GM21526 (cell line): Measurements from ENCODE around the gene IGF2.

ENCODE experiments used
- ATAC-seq: cut with Tn5 transposase; IDR thresholded peaks from one replicate; pipeline ENCODE4 v1.9.1; 2021; ENCODE audit warnings: moderate library complexity; ENCODE audit not compliant: unreplicated experiment, low FRiP score

IGF2 gene

DNA sequence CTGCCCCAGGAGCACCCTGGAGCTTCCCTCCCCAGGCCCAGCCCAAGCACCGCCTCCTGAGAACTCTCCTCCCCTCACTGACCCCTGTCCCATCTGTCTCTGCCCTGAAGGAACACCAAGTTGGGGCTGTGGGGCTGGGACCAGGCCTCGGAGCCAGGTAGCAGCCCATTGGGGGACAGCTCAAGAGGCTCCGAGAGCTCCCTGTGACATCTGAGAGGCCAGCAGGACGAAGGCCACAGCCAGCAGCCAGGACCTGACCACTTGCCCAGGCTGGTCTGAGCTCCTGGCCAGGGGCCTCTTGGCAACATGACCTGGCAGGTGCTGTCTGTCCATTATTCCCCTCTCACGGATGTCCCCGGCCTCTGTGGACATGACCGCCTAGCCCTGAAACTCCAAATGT is 33.7 kb downstream of the IGF2 start:
- no peak for ATAC-seq

DNA sequence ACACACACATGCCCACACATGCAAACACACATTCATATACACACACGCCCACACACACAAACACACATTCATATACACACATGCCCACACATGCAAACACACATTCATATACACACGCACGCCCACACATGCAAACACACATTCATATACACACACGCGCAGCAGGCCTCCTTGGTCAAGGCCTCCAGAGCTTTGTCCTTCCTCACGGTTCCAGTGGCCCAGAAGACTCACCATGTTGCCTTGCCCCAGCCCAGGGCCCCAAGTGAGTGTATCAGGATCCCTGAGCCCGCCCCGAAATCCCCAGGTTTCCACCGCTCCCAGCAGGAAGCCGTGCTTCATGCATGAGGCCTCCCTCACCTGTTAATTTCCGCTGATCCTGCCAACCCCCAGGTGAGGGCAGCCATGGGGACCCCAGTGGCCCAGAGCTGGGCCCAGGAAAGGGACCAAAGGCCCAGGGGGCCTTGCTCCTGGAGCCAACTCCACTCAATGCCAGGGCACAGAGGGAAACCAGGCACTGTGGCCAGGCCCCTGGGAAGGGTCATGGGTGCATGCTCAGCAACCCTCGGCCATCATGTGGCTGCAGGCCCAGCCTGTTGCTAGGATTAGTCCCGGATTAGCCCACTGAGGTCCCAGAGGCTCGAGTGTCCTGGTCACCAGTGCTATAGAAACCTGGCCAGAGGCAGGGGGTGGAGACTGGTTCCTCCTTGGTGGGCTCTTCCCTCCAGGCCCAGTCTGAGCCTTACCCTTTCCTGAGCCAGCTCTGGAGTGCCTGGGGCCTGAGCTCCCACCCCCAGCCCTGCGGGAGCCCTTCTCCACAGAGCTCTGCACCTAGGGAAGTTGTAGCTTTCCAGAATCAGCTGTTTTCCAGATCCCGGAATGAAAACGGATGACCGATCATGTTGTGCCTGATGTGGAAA is 34.4 kb downstream of the IGF2 start:
- no peak for ATAC-seq

DNA sequence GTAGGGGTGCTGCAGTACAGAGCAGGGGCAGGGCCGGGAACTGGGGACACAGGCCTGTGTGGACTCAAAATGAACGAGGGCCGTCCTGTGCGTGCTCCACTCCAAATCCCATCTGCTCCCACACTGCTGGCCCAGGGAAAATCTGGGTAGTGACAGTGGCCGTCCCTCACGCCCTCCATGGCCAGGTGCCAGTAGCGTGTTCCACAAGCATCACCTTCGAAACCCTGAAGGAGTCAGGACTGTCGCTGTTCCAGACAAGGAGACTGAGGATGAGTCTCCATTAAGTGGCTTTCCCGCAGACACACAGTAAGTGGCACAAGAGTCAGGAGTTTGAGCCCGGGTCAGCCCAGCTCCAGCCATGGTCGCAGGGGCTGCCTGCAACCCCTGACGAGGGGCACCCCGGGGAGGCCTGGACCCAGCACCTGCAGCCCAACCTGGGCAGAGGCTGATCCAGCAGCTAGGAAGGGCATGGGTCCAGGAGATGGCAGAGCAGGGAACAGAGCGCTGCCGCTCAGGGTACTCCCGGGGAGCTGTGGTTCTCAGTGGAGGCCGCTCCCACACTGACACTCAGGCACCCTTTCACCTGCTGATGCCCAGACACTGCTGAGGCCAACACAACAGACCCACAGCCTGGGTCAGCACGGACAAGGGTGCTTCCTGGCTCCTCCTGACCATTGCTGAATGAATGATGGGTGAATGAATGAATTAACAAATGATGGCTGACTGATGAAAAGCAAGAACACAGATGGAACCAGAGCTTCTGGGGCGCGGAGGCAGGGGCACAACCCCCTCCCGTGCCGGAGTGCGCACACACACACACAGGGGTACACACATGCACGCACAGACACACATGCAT is 35.3 kb downstream of the IGF2 start:
- ATAC-seq: no peak

DNA sequence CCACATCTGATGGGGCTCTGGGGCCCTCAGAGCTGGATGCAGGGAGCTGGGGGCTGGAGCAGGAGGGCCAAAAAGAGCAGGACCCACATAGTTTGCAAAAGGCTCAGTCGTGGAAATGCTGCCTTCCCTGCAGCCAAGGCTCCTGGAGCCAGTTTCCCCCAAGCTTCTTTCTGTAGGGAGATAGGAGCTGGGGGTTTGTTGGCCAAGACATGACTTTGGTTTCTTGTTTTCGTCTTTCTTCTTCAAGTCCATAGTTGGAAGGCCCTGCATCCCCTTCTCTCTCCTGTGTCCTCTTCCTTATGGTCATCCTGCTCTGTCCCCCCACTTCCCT is 36.3 kb downstream of the IGF2 start:
- ATAC-seq: no peak

DNA sequence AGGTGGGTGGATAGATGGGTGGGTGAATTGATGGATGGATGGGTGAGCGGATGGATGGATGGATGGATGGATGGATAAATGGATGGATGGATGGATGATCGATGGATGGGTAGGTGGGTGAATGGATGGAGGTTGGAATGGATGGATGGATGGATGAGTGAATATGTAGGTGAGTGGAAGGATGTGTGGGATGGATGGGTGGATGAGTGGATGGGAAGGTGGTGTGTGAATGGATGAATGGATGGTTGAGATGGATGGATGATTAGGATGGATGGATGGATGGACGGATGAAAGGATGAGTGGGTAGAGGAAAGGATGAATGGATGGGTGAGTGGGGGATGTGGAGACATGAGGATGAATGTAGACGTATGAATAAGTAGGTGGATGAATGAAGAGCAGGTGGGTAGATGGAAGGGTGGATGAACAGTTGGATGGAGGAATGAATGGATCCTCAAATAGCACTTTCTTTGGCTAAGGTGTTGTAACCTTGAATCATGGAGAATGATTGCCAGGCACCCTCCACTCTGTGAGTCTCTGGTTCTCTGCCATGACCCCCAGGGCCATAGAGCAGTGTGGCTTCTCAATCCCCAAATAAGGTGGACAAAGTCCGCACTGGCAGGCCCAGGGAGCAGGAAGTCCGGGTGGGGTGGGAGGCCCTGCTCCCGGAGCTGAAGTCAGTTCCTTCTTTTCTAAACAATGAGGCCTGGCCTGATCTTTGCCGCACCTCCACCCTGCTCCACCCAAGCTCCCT is 36.9 kb downstream of the IGF2 start:
- no peak for ATAC-seq

DNA sequence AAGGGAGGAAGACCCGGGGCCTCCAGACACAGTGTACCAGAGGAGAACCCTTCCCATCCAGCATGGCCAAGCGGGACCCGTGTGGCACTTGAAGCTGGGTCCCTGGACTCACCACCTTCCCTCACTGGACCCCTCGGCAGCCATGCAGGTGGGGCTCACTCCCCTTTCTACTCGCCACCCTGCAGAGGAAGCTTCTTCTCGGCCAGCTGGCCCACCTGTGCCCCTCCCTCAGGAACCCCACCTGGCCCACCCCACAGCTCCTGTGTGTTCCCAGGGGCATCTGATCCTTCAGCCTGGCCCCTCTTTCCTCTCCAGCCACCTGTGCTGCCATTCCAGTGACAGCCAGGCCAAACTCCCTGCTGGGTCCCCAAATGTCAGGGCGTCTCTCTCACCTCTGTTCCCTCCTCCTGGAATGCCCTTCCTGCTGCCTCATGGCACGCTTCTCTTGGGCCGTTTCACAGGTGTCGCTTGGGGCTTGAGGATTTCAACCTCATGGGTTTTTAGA is 38.0 kb downstream of the IGF2 start:
- no peak for ATAC-seq

DNA sequence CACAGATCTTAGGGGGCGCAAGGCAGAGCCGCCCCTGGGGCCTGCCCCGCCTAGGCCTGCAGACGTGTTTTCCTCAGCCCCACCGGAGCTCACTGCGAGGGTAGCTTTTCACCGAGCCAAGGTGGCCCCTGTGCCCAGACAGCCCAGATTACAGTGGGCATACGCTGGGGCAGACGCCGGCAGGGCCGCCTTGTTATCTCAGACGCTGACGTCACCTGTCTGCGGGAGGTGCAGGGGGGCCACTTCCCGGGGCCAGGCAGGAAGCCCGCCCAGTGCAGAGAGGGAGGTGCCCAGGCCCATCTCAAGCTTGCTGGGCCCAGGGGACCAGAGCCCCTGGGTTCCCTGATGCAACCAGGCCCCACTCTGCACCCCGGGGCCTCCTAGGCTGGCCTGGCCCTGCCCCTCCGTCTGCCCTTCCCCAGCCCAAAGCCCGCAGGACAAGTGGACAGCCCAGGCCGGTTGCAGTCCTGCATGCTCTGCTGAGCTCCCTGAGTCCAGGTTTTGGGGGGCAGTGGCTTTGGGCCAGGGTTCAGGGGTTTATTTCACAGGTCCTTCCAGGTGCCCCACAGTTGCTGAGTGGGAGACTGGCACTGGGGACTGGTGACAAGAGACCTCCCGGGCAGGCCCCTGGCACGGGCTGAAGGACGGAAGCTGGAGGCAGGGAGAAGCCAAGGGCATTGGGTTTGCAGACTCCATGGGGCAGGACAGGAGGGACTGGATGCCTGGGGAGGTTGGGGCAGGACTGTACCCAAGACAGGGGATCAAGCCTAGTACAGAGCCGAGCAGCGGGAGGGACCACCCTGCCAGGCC is 38.6 kb downstream of the IGF2 start:
- ATAC-seq: no peak

DNA sequence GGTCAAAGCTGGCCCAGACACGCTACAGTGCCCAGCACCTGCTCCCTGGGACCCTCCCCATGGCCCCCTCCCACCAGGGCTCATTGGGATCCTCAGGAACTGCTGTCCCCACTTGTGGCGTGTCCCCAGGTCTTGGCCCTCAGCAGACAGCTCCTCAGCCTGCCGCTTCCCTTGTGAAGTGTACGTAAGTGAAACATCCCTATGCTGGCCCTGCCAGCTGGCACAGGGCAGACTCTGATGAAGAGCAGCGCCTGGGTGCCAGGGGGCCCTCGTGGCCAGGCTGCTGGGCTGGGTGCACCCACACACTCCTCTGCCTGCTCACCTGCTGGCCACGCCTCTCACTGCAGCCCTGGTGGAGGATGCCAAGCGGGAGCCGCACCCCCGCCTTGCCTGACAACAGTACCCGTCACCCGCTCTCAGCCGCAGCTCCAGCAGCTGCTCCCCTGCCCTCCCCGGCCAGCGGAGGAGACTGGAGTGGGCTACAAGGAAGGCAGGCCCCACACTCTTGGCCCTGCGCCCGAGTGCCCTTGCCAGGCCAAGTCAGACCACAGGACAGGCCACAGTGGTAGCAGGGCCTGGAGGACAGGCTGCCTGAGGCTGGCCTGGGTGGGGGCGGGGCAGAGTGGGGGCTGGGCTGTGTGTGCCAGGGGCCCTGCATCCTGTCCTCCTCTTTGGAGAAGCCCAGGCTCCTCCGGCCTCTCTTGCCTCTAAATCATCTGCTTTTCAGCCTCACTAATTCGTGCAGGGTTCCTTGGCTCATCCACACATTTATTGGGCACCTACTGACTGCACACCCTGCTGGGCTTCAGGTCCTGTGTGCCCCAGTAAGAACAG is 39.5 kb downstream of the IGF2 start:
- ATAC-seq: no peak

DNA sequence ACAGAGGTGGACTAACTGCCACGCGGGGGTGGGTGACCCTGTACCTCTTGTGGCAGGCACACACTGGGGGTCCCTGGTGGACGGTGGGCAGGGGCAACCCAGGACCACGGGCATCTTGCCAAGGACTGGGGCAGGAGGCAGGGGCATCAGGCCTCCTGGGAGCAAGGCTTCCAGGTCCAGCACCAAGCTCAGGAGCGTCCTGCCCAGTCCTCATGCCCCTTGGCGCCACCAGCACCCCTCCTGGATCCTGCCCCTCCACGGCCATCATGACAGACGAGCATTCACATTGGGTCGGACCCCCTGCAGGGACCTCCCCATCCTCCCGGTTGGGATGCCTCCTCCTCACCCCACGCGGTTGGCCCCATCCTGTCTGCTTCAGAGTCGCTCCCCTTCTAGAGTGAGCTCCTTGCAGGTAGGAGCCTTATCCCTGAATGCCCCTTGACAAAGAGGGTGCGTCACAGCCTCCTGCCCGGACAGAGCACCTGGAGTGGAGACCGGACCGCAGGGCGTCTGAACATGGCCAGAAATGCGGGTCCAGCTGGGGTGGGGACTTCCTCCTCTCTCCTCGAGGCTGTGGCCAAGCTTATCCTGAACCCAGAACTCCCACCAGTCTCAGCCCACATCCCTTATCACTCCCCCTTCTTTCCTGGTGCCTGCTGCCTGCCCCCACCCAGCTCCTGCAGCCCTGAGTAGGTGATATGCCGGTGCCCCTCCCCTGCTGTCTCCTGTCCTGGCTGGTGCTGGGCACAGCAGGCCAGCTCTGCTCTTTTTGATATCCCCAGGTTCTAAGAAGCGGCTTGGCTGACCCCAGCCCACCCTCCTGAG is 40.3 kb downstream of the IGF2 start:
- no peak for ATAC-seq

DNA sequence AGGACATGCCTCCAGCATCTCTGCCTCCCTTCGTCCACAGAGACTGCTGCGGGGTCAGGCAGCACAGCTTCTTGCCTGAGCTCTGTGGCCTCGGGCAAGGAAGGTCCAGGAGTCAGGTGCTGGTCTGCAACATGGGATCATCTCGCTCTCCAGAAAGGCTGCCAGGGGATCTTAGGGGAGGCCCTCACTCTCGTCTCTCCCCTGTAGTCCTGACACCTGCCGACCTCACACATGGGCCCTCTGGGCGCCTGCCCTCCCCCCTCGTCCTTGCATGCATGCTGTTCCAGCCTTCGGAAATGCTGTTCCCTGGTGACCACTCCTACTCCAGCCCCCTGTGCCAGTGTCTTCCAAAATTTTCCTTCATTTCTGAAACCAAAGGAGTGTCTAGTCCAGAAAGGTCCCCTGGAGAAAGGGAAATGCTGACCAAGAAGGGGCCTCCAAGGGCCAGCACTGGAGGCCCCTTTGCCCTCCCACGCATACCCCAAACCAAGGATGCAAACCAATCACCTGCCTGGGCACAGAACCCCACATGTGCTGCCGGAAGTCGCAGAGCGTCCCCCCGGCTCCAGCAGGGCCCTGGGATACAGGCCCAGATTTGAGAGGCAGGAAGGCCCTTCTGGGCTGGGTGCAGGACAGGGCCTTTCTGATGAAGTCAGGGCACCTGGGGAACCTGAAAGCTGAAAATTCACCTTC is 41.0 kb downstream of the IGF2 start:
- no peak for ATAC-seq

DNA sequence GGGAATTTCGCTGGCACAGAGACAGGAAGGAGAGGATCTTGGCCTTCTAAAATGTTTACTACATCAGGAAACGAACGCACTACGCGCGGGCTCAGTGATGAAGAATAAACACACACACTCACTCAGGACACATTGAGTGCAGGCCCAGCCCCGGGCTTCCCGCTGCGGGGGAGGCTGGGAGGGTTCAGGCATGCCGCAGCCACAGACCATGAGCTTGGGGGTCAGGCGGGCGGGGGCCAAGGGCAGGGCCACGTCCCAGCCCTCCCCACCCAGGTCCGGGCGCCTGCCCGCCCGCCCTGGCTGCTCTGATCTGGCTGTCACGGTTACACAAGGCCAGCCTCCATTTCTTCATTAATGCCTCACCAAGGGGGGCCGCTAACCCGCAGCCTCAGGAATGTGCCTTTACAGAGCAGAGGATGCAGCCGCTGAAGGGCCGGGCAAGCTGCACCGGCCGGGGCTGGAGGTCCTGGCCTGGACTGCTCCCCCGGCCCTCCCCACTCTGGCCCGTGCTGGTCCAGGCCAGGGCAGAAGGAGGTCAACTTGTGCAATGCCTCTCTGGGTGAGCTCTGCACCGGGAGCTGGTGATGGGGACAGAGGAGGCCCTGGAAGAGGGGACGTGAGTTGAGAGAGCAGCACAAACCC is 41.7 kb downstream of the IGF2 start:
- no peak for ATAC-seq

DNA sequence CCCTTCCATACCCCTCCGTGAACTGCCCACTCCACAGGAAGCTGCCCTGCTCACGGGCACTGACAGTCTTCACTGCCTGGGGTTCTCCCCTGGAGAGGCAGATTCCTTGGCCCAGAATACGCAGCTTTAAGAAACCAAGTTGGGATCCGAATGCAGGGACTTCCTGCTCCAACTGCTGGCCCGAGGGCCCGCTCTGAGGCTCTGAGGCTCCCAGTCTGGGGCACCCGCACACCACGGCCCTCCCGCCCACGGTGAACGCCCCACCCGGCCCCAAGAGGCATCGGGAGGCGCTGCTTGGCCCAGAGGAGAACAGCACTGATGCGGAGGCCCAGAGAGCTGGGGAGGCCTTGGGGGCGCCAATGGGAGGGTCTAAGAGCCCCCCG is 42.3 kb downstream of the IGF2 start:
- no peak for ATAC-seq

DNA sequence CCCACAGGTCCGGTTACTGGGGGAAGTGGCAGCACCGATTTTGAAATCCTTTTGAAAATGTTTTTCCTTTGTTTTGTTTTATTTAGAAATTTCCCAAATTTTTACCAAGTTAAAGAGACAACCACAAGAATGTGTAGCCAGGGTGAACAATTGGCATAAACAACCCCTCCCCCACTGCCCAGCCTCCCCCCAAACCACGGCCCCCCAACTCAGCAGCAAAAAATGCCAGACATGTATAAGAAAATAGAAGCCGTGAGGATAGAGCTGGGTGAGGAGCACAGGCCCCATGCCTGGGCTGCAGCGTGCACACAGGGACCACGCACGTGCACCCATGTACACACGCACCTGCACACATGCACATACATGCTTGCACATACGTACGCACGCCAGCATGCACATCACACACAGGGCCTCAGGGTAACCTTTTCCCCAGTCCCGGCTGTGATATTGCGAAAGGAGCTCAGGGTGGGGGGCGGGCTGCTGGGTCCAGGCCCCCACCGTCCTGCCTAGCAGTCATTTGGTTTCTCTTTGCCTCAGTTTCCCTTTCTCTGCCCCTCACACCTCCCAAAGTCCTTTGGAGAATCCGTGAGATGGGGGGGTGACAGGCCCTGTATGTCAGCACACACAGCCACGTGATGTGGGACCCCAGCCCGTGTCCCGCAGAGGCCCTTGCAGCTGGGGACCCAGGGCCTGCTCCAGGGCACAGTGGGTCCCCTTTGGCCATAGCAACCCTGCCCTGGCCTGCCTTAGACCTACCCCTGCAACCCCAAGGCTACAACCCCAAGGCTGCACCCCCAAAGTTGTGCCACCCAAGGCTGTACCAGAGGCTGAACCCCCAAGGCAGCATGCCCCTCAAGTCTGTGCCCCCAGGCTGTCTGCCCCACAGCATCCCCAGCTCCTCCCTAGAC is 42.9 kb downstream of the IGF2 start:
- ATAC-seq: no peak

DNA sequence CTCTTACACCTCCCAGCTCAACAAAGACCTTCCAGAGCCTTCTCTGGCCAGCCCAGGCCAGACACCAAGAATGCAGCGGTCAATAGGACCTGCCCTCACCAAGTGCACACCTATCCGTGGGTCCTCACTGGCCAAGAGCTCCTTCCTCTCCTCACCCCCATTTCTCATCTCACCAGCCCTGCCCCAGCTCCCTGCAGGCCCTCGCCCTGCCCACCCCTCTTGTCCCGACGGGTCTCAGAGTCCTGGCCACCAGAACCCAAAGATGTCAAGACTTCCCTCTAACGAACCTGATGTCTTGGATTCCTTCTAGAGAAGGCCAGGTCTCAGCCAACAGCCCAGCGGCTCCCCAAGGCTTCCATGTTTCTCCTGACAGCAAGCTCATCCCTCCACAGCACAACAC is 43.6 kb downstream of the IGF2 start:
- ATAC-seq: no peak

DNA sequence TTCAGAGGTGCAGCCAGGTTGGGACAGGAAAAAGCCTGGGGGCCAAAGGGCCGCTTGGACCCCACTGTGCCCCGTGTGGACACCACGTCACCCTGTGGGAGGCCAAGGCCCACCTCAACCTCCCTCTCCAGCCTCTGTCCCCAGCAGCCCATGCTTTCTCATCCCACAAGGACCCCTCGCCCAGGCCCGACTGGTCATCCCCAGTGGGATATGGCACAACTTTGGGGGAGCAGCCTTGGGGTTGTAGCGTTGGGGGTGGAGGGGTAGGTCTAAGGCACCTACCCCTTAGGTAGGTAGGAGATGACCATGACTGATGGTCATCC is 44.0 kb downstream of the IGF2 start:
- no peak for ATAC-seq

DNA sequence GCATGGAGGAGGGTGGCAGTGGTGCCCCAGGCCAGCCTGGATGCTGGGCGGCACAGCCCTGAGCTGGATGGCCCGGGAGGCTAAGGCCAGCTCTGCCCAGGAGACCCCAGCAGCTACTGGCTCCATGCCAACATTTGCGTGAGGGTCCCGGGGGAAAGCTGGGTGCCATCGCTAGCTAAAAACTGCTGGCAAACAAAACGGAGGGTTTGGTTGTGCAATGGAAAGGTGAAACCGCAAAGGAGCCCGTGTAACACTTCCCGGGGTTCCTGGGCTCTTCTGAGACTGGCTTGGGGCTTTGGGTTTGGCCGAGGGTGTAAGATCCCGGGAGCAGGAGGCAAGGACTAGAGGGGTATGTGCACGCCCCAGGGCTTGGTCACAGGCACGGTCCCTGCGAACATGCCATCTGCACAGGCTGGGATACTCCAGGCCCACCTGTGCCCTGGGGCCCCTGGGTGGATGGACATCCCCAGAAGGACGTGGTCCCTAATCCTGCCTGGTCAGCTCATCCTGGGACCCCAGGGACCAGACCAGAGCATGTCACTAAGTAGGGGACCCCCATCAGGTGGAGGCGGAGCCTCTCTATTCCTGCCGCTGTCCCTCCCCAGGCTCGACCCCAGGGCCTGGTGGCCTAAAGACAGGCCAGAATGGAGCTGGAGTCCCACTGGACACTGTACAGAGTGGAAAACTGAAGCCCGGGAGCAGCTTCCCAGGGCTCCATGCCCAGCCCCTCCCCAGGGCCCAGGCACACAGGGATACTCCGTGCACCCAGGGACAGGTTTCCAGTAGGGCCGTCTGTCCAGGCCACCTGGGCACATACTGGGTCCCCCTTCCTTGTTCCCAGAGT is 44.6 kb downstream of the IGF2 start:
- no peak for ATAC-seq
